AG09319 (cell line): ENCODE results near the gene FOXJ3.

Source experiments
- DNase-seq: peaks from one replicate; pipeline ENCODE4 v3.0.0-alpha.2; 2010; ENCODE audit warnings: low read depth; ENCODE audit errors: extremely low read depth
- CTCF ChIP-seq: IDR thresholded peaks from 2 replicates; pipeline ENCODE4 v1.5.1; 2011; ENCODE audit warnings: low read depth, mild to moderate bottlenecking, inconsistent platforms, low read length, moderate library complexity

FOXJ3 gene

GRCh38 chr1:42127767-42128166 lies 207.3 kb downstream of the FOXJ3 start:
- no peak for DNase-seq
- no peak for TF ChIP-seq CTCF
